Panc1 (cell line): Measurements from ENCODE around the gene RPS17. TPM values are rescaled to one million over a fixed set of nuclear protein-coding genes. Genes with fewer than 3 reads are reported as not detected.

Source experiments
- ATAC-seq: fragments of 200-7000 bp; cut with Tn5 transposase; 2 replicates; pipeline ENCODE4 v1.9.1; 2020; ENCODE audit warnings: mild to moderate bottlenecking, moderate library complexity
- BruUV-seq: library from RNA; stranded (reverse); fragments of 400-500 nt; replicated peaks from 2 replicates; lab custom pipeline; 2021; lab: Mats Ljungman, UMichigan
- CTCF ChIA-PET: fragments of 300-600 bp; sonication (Branson Sonifier 250); formaldehyde crosslinking; loops from one replicate; lab custom pipeline; 2022; ENCODE audit warnings: antibody characterized with exemption; lab: Charles Lee
- POLR2A ChIA-PET: fragments of 300-600 bp; sonication (Branson Sonifier 250); formaldehyde crosslinking; loops from one replicate; lab custom pipeline; 2022; ENCODE audit warnings: antibody characterized with exemption; lab: Charles Lee
- DNase-seq: peaks from one replicate; pipeline ENCODE4 v3.0.0-alpha.2; 2010; ENCODE audit warnings: low read depth, low spot score
- H3K27ac ChIP-seq: 2 replicates; pipeline ENCODE4 v1.5.1; 2011; ENCODE audit warnings: mild to moderate bottlenecking, low read length, inconsistent platforms
- H3K27me3 ChIP-seq: fragments of 200-500 bp; sonication (Bioruptor generic); 2 replicates; pipeline ENCODE4 v1.6.0; 2014; ENCODE audit warnings: low read length, inconsistent platforms; ENCODE audit not compliant: control insufficient read depth, insufficient read depth
- H3K36me3 ChIP-seq: fragments of 200-500 bp; sonication (Bioruptor generic); 2 replicates; pipeline ENCODE4 v1.5.1; 2014; ENCODE audit warnings: inconsistent platforms, mild to moderate bottlenecking, low read length, moderate library complexity; ENCODE audit not compliant: control insufficient read depth, insufficient read depth
- H3K4me1 ChIP-seq: 2 replicates; pipeline ENCODE4 v1.5.1; 2011; ENCODE audit warnings: inconsistent platforms, mild to moderate bottlenecking, low read length, moderate library complexity; ENCODE audit not compliant: control insufficient read depth, insufficient read depth
- H3K4me3 ChIP-seq, 2 experiments: 2 replicates each; pipeline ENCODE4 v1.5.1; 2011 to 2012; ENCODE audit warnings: low read depth in 2 of 2, low read length in 2 of 2, mild to moderate bottlenecking in 2 of 2, inconsistent platforms in 1 of 2, moderate library complexity in 1 of 2
- H3K9me3 ChIP-seq: fragments of 200-500 bp; sonication (Bioruptor generic); 2 replicates; pipeline ENCODE4 v1.5.1; 2014; ENCODE audit warnings: low read depth, mild to moderate bottlenecking, inconsistent platforms, low read length, moderate library complexity; ENCODE audit not compliant: control insufficient read depth, insufficient read depth
- POLR2AphosphoS5 ChIP-seq: IDR thresholded peaks from 2 replicates; pipeline ENCODE4 v1.6.1; 2012; ENCODE audit warnings: mild to moderate bottlenecking, low read depth, low read length, moderate library complexity
- SIN3A ChIP-seq: IDR thresholded peaks from 2 replicates; pipeline ENCODE4 v1.6.1; 2012; ENCODE audit warnings: low read depth, mild to moderate bottlenecking, low read length, moderate library complexity, borderline replicate concordance; ENCODE audit not compliant: insufficient read depth
- TCF7L2 ChIP-seq: IDR thresholded peaks from 2 replicates; pipeline ENCODE4 v1.6.1; 2011; ENCODE audit warnings: mild to moderate bottlenecking, low read depth, low read length, inconsistent platforms
- in situ Hi-C: cut with HindIII; loops from 2 replicates; pipeline ENCODE4 v1.10.0; 2016; ENCODE audit warnings: low sequenced_read_pairs, low pct_unique_long_range_greater_than_20kb
- intact Hi-C: fragments of 100-400 bp; cut with micrococcal nuclease; formaldehyde crosslinking; loops from one replicate; pipeline ENCODE4 v1.10.0; 2022; ENCODE audit not compliant: unreplicated experiment
- total RNA-seq: library from RNA; stranded (reverse); gene quantifications from one replicate; pipeline ENCODE4 v1.2.1, GENCODE V29; 2021; ENCODE audit not compliant: unreplicated experiment
- TF ChIP-seq, protein P1 (sequence below), 2 experiments: IDR thresholded peaks; 2 replicates each; pipeline ENCODE4 v1.6.1; 2011 to 2012; ENCODE audit warnings: low read depth in 2 of 2, control low read depth in 1 of 2, low read length in 1 of 2, mild to moderate bottlenecking in 1 of 2, moderate library complexity in 1 of 2; ENCODE audit not compliant: insufficient read depth in 1 of 2
- TF ChIP-seq, protein P2 (sequence below): fragments of 450-650 bp; IDR thresholded peaks from 2 replicates; pipeline ENCODE4 v1.5.1; 2017; ENCODE audit warnings: mild to moderate bottlenecking

Gene RPS17
- total RNA-seq, 1 experiment from 2014 or later, result 1,598 TPM

DNA sequence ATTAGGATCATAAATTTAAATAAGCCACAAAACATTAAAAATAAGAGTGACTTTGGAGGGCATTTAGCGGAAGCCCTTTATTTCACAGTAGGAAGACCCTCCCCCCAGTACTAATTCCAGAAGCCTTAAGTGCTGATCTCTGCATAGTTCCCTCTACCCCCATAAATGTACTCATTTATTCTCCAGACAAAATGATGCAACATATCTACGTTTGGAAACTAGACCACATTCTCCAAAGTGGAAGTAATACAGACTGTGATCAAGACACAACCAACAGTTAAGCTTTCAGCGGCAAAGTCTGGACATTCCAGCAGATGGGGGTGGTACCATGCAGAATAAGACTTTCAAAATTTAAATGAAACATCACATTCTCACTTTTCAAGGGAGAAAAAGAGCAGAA, 44.8 kb upstream of the RPS17 start:
- in situ Hi-C loops, result no loop called here

DNA sequence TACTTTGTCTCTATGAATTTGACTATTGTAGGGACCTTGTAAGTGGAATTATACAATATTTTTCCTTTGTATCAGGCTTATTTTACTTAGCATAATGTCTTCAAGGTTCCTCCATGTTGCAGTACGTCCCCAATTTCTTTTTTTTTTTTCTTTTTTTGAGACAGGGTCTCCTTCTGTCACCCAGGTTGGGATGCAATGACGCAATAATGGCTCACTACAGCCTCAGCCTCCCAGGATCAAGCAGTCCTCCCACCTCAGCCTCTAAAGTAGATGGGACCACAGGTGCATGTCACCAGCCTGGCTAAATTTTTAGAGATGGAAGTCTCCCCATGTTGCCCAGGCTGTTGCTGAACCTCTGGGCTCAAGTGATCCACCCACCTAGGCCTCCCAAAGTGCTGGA, 40.5 kb upstream of the RPS17 start:
- no peak for DNase-seq
- ChIA-PET CTCF (no interaction called here), POLR2A (no interaction called here)
- H3K27me3 ChIP-seq, result no peaks in the 10 kb centered on the region
- H3K36me3 ChIP-seq, result no peaks in the 10 kb centered on the region
- TF ChIP-seq, protein P1, sequence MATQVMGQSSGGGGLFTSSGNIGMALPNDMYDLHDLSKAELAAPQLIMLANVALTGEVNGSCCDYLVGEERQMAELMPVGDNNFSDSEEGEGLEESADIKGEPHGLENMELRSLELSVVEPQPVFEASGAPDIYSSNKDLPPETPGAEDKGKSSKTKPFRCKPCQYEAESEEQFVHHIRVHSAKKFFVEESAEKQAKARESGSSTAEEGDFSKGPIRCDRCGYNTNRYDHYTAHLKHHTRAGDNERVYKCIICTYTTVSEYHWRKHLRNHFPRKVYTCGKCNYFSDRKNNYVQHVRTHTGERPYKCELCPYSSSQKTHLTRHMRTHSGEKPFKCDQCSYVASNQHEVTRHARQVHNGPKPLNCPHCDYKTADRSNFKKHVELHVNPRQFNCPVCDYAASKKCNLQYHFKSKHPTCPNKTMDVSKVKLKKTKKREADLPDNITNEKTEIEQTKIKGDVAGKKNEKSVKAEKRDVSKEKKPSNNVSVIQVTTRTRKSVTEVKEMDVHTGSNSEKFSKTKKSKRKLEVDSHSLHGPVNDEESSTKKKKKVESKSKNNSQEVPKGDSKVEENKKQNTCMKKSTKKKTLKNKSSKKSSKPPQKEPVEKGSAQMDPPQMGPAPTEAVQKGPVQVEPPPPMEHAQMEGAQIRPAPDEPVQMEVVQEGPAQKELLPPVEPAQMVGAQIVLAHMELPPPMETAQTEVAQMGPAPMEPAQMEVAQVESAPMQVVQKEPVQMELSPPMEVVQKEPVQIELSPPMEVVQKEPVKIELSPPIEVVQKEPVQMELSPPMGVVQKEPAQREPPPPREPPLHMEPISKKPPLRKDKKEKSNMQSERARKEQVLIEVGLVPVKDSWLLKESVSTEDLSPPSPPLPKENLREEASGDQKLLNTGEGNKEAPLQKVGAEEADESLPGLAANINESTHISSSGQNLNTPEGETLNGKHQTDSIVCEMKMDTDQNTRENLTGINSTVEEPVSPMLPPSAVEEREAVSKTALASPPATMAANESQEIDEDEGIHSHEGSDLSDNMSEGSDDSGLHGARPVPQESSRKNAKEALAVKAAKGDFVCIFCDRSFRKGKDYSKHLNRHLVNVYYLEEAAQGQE (IDR thresholded peaks at IDR 0.05; ENCODE audit: insufficient read depth in 1 of 2, low read depth in 2 of 2, low read length in 1 of 2), result no peak
- TF ChIP-seq, protein P2, sequence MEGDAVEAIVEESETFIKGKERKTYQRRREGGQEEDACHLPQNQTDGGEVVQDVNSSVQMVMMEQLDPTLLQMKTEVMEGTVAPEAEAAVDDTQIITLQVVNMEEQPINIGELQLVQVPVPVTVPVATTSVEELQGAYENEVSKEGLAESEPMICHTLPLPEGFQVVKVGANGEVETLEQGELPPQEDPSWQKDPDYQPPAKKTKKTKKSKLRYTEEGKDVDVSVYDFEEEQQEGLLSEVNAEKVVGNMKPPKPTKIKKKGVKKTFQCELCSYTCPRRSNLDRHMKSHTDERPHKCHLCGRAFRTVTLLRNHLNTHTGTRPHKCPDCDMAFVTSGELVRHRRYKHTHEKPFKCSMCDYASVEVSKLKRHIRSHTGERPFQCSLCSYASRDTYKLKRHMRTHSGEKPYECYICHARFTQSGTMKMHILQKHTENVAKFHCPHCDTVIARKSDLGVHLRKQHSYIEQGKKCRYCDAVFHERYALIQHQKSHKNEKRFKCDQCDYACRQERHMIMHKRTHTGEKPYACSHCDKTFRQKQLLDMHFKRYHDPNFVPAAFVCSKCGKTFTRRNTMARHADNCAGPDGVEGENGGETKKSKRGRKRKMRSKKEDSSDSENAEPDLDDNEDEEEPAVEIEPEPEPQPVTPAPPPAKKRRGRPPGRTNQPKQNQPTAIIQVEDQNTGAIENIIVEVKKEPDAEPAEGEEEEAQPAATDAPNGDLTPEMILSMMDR, result no peak
- no peak for TF ChIP-seq SIN3A
- TF ChIP-seq TCF7L2, result no peak
- TF ChIP-seq POLR2AphosphoS5, result no peak
- no peaks in the 10 kb centered on the region for H3K9me3 ChIP-seq
- intact Hi-C loops (no loop called here), in situ Hi-C loops (no loop called here)
- ATAC-seq, result no peak
- BruUV-seq, result no TSS peak
- H3K27ac ChIP-seq, result no peak overlapping the region
- H3K4me1 ChIP-seq, result peaks cover 3% of the 10 kb centered on the region; the same call in 1 of the 2 replicates
- H3K4me3 ChIP-seq, result no peak overlapping the region

More for the DNA sequence above, 44.8 kb upstream of the RPS17 start:
- ChIA-PET POLR2A (no interaction called here), CTCF (interaction anchor here (0.5 kb wide), 1 partner anchor 220 kb away, joined by 4 read pairs; no protein-coding TSS in a partner anchor)
- intact Hi-C loops, result no loop called here
- DNase-seq (no peak), ATAC-seq (no peak)
- Histone ChIP-seq H3K27me3 (no peaks in the 10 kb centered on the region), H3K9me3 (no peaks in the 10 kb centered on the region), H3K27ac (no peak overlapping the region), H3K36me3 (no peaks in the 10 kb centered on the region), H3K4me1 (peaks cover 3% of the 10 kb centered on the region; the same call in 1 of the 2 replicates), H3K4me3 (no peak overlapping the region)
- no peak for TF ChIP-seq POLR2AphosphoS5
- no peak for TF ChIP-seq TCF7L2
- TF ChIP-seq, protein P2, result no peak
- TF ChIP-seq, protein P1 (IDR thresholded peaks at IDR 0.05; ENCODE audit: insufficient read depth in 1 of 2, low read depth in 2 of 2, low read length in 1 of 2), result no peak
- TF ChIP-seq SIN3A, result no peak
- no TSS peak for BruUV-seq
